WTC11 (cell line): Measurements from ENCODE around the gene FAM3C. TPM values are rescaled to one million over a fixed set of nuclear protein-coding genes. Genes with fewer than 3 reads are reported as not detected.

ENCODE experiments used
- ATAC-seq: fragments of 200-7000 bp; cut with Tn5 transposase; 2 replicates; pipeline ENCODE4 v1.10.0; 2021; ENCODE audit warnings: mild to moderate bottlenecking, moderate library complexity
- CTCF ChIA-PET: fragments of 300-600 bp; sonication (Branson Sonifier 250); formaldehyde crosslinking; loops from one replicate; lab custom pipeline; 2021; ENCODE audit warnings: antibody characterized with exemption; lab: Charles Lee
- POLR2A ChIA-PET: fragments of 350-600 bp; sonication (Branson Sonifier 250); formaldehyde crosslinking; loops from one replicate; lab custom pipeline; 2021; ENCODE audit warnings: antibody characterized with exemption; lab: Charles Lee
- DNase-seq: peaks from one replicate; pipeline ENCODE4 v3.0.0; 2021; ENCODE audit warnings: low spot score
- H3K27ac Mint-ChIP-seq: 2 replicates; pipeline ENCODE4 v1.8.0; 2021; ENCODE audit warnings: mixed read lengths
- H3K27me3 Mint-ChIP-seq: 2 replicates; pipeline ENCODE4 v1.8.0; 2021; ENCODE audit warnings: low read depth, mild to moderate bottlenecking, moderate library complexity, mixed read lengths
- H3K36me3 Mint-ChIP-seq: 2 replicates; pipeline ENCODE4 v1.8.0; 2021; ENCODE audit warnings: mixed read lengths
- H3K4me1 Mint-ChIP-seq: 2 replicates; pipeline ENCODE4 v1.8.0; 2022; ENCODE audit warnings: mixed read lengths
- H3K4me3 Mint-ChIP-seq: 2 replicates; pipeline ENCODE4 v1.8.0; 2021; ENCODE audit warnings: mild to moderate bottlenecking, moderate library complexity, mixed read lengths
- H3K9me3 Mint-ChIP-seq: 2 replicates; pipeline ENCODE4 v1.8.0; 2021; ENCODE audit warnings: mixed read lengths
- ATF3 ChIP-seq: sonication (generic); formaldehyde crosslinking; conservative IDR thresholded peaks from 2 replicates; pipeline ENCODE4 v1.8.1; 2022; ENCODE audit warnings: mild to moderate bottlenecking, missing genetic modification reagents
- ELF4 ChIP-seq: sonication (generic); formaldehyde crosslinking; IDR thresholded peaks from 2 replicates; pipeline ENCODE4 v1.8.1; 2022; ENCODE audit warnings: low read depth, mild to moderate bottlenecking, moderate library complexity, missing genetic modification reagents
- EMX1 ChIP-seq: fragments of 250-450 bp; sonication (Bioruptor Pico); IDR thresholded peaks from 2 replicates; pipeline ENCODE4 v1.8.0; 2021; ENCODE audit warnings: mild to moderate bottlenecking
- ETV6 ChIP-seq: sonication (generic); formaldehyde crosslinking; IDR thresholded peaks from 2 replicates; pipeline ENCODE4 v1.8.1; 2022; ENCODE audit warnings: mild to moderate bottlenecking, missing genetic modification reagents
- FOXK1 ChIP-seq: sonication (generic); formaldehyde crosslinking; IDR thresholded peaks from 2 replicates; pipeline ENCODE4 v1.8.0; 2022; ENCODE audit warnings: mild to moderate bottlenecking, moderate library complexity, missing genetic modification reagents
- IRF2 ChIP-seq: sonication (generic); formaldehyde crosslinking; IDR thresholded peaks from 2 replicates; pipeline ENCODE4 v1.8.0; 2022; ENCODE audit warnings: low read depth, missing genetic modification reagents, borderline replicate concordance
- JAZF1 ChIP-seq: fragments of 250-450 bp; sonication (Bioruptor Pico); IDR thresholded peaks from 2 replicates; pipeline ENCODE4 v1.9.0; 2021; ENCODE audit warnings: moderate library complexity, mild to moderate bottlenecking, inconsistent platforms
- KAT7 ChIP-seq: sonication (generic); formaldehyde crosslinking; IDR thresholded peaks from 2 replicates; pipeline ENCODE4 v1.8.1; 2023; ENCODE audit warnings: missing genetic modification reagents, mild to moderate bottlenecking, borderline replicate concordance
- NFATC4 ChIP-seq: fragments of 250-450 bp; sonication (Bioruptor Pico); IDR thresholded peaks from 2 replicates; pipeline ENCODE4 v1.9.0; 2021; ENCODE audit warnings: mild to moderate bottlenecking
- NFYB ChIP-seq: sonication (generic); formaldehyde crosslinking; conservative IDR thresholded peaks from 2 replicates; pipeline ENCODE4 v1.8.0; 2022; ENCODE audit warnings: low read depth, missing genetic modification reagents
- NR1H2 ChIP-seq: sonication (generic); formaldehyde crosslinking; IDR thresholded peaks from 2 replicates; pipeline ENCODE4 v1.9.0; 2021; ENCODE audit warnings: mild to moderate bottlenecking, moderate library complexity, missing genetic modification reagents
- SMAD4 ChIP-seq: sonication (generic); formaldehyde crosslinking; IDR thresholded peaks from 2 replicates; pipeline ENCODE4 v1.8.0; 2022; ENCODE audit warnings: mild to moderate bottlenecking, missing genetic modification reagents
- ZBTB21 ChIP-seq: sonication (generic); formaldehyde crosslinking; IDR thresholded peaks from 2 replicates; pipeline ENCODE4 v1.8.1; 2023; ENCODE audit warnings: mild to moderate bottlenecking, missing genetic modification reagents, borderline replicate concordance
- ZNF121 ChIP-seq: sonication (generic); formaldehyde crosslinking; IDR thresholded peaks from 2 replicates; pipeline ENCODE4 v1.8.0; 2023; ENCODE audit warnings: missing genetic modification reagents
- ZNF317 ChIP-seq: sonication (generic); formaldehyde crosslinking; IDR thresholded peaks from 2 replicates; pipeline ENCODE4 v1.8.1; 2023; ENCODE audit warnings: low read depth, mild to moderate bottlenecking, moderate library complexity, missing genetic modification reagents, borderline replicate concordance
- ZNF396 ChIP-seq: fragments of 250-450 bp; sonication (Bioruptor Pico); IDR thresholded peaks from 2 replicates; pipeline ENCODE4 v1.8.0; 2021; ENCODE audit warnings: mild to moderate bottlenecking, moderate library complexity, borderline replicate concordance
- ZSCAN18 ChIP-seq: fragments of 250-450 bp; sonication (Bioruptor Pico); IDR thresholded peaks from 2 replicates; pipeline ENCODE4 v2.1.2; 2022; ENCODE audit warnings: mild to moderate bottlenecking, moderate library complexity
- total RNA-seq: library from RNA; stranded (reverse); gene quantifications from 3 replicates; pipeline ENCODE4 v1.2.3, GENCODE V29; 2021
- TF ChIP-seq, protein P1 (sequence below): sonication (generic); formaldehyde crosslinking; IDR thresholded peaks from 2 replicates; pipeline ENCODE4 v1.8.1; 2023; ENCODE audit warnings: mild to moderate bottlenecking, missing genetic modification reagents
- TF ChIP-seq, protein P2 (sequence below): sonication (generic); formaldehyde crosslinking; IDR thresholded peaks from 2 replicates; pipeline ENCODE4 v1.8.1; 2022; ENCODE audit warnings: low read depth, mild to moderate bottlenecking, moderate library complexity, missing genetic modification reagents, borderline replicate concordance
- TF ChIP-seq, protein P3 (sequence below): sonication (generic); formaldehyde crosslinking; IDR thresholded peaks from 2 replicates; pipeline ENCODE4 v1.8.0; 2022; ENCODE audit warnings: mild to moderate bottlenecking, missing genetic modification reagents
- TF ChIP-seq, protein P4 (sequence below): sonication (generic); formaldehyde crosslinking; IDR thresholded peaks from 2 replicates; pipeline ENCODE4 v1.8.0; 2023; ENCODE audit warnings: missing genetic modification reagents, mild to moderate bottlenecking, borderline replicate concordance
- TF ChIP-seq, protein P5 (sequence below): sonication (generic); formaldehyde crosslinking; IDR thresholded peaks from 2 replicates; pipeline ENCODE4 v1.8.0; 2022; ENCODE audit warnings: mild to moderate bottlenecking, missing genetic modification reagents
- TF ChIP-seq, protein P6 (sequence below): fragments of 250-450 bp; sonication (Bioruptor Pico); IDR thresholded peaks from 2 replicates; pipeline ENCODE4 v1.9.0; 2021; ENCODE audit warnings: mild to moderate bottlenecking

The FAM3C gene
- total RNA-seq, 1 experiment from 2014 or later, result 65.7 TPM

- TF ChIP-seq, protein P1, sequence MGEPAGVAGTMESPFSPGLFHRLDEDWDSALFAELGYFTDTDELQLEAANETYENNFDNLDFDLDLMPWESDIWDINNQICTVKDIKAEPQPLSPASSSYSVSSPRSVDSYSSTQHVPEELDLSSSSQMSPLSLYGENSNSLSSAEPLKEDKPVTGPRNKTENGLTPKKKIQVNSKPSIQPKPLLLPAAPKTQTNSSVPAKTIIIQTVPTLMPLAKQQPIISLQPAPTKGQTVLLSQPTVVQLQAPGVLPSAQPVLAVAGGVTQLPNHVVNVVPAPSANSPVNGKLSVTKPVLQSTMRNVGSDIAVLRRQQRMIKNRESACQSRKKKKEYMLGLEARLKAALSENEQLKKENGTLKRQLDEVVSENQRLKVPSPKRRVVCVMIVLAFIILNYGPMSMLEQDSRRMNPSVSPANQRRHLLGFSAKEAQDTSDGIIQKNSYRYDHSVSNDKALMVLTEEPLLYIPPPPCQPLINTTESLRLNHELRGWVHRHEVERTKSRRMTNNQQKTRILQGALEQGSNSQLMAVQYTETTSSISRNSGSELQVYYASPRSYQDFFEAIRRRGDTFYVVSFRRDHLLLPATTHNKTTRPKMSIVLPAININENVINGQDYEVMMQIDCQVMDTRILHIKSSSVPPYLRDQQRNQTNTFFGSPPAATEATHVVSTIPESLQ (CRISPR knock-in tag), result no peak
- TF ChIP-seq, protein P2, sequence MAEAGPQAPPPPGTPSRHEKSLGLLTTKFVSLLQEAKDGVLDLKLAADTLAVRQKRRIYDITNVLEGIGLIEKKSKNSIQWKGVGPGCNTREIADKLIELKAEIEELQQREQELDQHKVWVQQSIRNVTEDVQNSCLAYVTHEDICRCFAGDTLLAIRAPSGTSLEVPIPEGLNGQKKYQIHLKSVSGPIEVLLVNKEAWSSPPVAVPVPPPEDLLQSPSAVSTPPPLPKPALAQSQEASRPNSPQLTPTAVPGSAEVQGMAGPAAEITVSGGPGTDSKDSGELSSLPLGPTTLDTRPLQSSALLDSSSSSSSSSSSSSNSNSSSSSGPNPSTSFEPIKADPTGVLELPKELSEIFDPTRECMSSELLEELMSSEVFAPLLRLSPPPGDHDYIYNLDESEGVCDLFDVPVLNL (CRISPR knock-in tag), result no peak
- TF ChIP-seq ATF3 (CRISPR knock-in tag) (no peak), NFYB (CRISPR knock-in tag) (no peak), IRF2 (CRISPR knock-in tag) (no peak), ZNF396 (CRISPR knock-in tag) (no peak), NFATC4 (no peak), JAZF1 (CRISPR knock-in tag) (no peak), SMAD4 (CRISPR knock-in tag) (no peak), EMX1 (no peak)
- TF ChIP-seq, protein P3, sequence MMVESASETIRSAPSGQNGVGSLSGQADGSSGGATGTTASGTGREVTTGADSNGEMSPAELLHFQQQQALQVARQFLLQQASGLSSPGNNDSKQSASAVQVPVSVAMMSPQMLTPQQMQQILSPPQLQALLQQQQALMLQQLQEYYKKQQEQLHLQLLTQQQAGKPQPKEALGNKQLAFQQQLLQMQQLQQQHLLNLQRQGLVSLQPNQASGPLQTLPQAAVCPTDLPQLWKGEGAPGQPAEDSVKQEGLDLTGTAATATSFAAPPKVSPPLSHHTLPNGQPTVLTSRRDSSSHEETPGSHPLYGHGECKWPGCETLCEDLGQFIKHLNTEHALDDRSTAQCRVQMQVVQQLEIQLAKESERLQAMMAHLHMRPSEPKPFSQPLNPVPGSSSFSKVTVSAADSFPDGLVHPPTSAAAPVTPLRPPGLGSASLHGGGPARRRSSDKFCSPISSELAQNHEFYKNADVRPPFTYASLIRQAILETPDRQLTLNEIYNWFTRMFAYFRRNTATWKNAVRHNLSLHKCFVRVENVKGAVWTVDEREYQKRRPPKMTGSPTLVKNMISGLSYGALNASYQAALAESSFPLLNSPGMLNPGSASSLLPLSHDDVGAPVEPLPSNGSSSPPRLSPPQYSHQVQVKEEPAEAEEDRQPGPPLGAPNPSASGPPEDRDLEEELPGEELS, result no peak
- TF ChIP-seq, protein P4, sequence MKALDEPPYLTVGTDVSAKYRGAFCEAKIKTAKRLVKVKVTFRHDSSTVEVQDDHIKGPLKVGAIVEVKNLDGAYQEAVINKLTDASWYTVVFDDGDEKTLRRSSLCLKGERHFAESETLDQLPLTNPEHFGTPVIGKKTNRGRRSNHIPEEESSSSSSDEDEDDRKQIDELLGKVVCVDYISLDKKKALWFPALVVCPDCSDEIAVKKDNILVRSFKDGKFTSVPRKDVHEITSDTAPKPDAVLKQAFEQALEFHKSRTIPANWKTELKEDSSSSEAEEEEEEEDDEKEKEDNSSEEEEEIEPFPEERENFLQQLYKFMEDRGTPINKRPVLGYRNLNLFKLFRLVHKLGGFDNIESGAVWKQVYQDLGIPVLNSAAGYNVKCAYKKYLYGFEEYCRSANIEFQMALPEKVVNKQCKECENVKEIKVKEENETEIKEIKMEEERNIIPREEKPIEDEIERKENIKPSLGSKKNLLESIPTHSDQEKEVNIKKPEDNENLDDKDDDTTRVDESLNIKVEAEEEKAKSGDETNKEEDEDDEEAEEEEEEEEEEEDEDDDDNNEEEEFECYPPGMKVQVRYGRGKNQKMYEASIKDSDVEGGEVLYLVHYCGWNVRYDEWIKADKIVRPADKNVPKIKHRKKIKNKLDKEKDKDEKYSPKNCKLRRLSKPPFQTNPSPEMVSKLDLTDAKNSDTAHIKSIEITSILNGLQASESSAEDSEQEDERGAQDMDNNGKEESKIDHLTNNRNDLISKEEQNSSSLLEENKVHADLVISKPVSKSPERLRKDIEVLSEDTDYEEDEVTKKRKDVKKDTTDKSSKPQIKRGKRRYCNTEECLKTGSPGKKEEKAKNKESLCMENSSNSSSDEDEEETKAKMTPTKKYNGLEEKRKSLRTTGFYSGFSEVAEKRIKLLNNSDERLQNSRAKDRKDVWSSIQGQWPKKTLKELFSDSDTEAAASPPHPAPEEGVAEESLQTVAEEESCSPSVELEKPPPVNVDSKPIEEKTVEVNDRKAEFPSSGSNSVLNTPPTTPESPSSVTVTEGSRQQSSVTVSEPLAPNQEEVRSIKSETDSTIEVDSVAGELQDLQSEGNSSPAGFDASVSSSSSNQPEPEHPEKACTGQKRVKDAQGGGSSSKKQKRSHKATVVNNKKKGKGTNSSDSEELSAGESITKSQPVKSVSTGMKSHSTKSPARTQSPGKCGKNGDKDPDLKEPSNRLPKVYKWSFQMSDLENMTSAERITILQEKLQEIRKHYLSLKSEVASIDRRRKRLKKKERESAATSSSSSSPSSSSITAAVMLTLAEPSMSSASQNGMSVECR (CRISPR knock-in tag), result no peak
Observed at GRCh38 chr7:121393005-121393366, 3.1 kb downstream of the FAM3C start (continued).

- no peak overlapping the region for H3K4me3 Mint-ChIP-seq
- ChIA-PET CTCF (interaction anchor here (1.0 kb wide), 1 partner anchor 23 kb away, joined by 3 read pairs; no protein-coding TSS in a partner anchor), POLR2A (no interaction called here)
- H3K9me3 Mint-ChIP-seq, result peaks cover 11% of the 10 kb centered on the region
- H3K4me1 Mint-ChIP-seq, result peaks cover 48% of the 10 kb centered on the region
- ATAC-seq (no peak), DNase-seq (no peak)
- H3K27ac Mint-ChIP-seq, result no peak overlapping the region; the same call in 1 of the 2 replicates
- peaks cover 12% of the 10 kb centered on the region for H3K36me3 Mint-ChIP-seq
- no peaks in the 10 kb centered on the region for H3K27me3 Mint-ChIP-seq
- no peak for TF ChIP-seq ELF4 (CRISPR knock-in tag)
- TF ChIP-seq ZBTB21 (CRISPR knock-in tag), result no peak
- no peak for TF ChIP-seq KAT7
- TF ChIP-seq ZNF317 (CRISPR knock-in tag), result no peak
- TF ChIP-seq, protein P5, sequence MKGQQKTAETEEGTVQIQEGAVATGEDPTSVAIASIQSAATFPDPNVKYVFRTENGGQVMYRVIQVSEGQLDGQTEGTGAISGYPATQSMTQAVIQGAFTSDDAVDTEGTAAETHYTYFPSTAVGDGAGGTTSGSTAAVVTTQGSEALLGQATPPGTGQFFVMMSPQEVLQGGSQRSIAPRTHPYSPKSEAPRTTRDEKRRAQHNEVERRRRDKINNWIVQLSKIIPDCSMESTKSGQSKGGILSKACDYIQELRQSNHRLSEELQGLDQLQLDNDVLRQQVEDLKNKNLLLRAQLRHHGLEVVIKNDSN (CRISPR knock-in tag), result no peak
- TF ChIP-seq, protein P6, sequence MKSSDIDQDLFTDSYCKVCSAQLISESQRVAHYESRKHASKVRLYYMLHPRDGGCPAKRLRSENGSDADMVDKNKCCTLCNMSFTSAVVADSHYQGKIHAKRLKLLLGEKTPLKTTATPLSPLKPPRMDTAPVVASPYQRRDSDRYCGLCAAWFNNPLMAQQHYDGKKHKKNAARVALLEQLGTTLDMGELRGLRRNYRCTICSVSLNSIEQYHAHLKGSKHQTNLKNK, result no peak
- no peak for TF ChIP-seq ETV6 (CRISPR knock-in tag)
- TF ChIP-seq ZNF121, result no peak
- TF ChIP-seq ZSCAN18, result no peak
- no peak for TF ChIP-seq NR1H2 (CRISPR knock-in tag)
- TF ChIP-seq FOXK1 (CRISPR knock-in tag), result no peak
Observed at GRCh38 chr7:121392277-121393004, 3.7 kb downstream of the FAM3C start.
